H1 (cell line): ENCODE data around the gene MPP4. TPM values are rescaled to one million over a fixed set of nuclear protein-coding genes. Genes with fewer than 3 reads are reported as not detected.
A peak's percentile ranks its signal among the peaks of the same experiment; 100 is the strongest.

Experiments
- CTCF ChIA-PET: fragments of 300-600 bp; sonication (Branson Sonifier 250); formaldehyde crosslinking; loops from one replicate; lab custom pipeline; 2021; ENCODE audit not compliant: partially characterized antibody; lab: Charles Lee
- POLR2A ChIA-PET: fragments of 300-600 bp; sonication (Branson Sonifier 250); formaldehyde crosslinking; loops from one replicate; lab custom pipeline; 2021; ENCODE audit warnings: inconsistent platforms; ENCODE audit not compliant: partially characterized antibody; lab: Charles Lee
- DNase-seq, 2 experiments: peaks; one replicate each; pipeline versions ENCODE4 v3.0.0 to v3.0.0-alpha.2; 2010 to 2022; ENCODE audit warnings: low spot score in 2 of 2, low read depth in 1 of 2, mixed read lengths in 1 of 2
- FAIRE-seq: peaks from 2 replicates; lab custom pipeline; 2011; peaks lifted over from hg19 to GRCh38; lab: Jason Lieb, UNC
- H2AFZ ChIP-seq: 2 replicates; pipeline ENCODE4 v1.8.1; 2012; ENCODE audit warnings: low read length, inconsistent platforms
- H2AK5ac ChIP-seq: 2 replicates; pipeline ENCODE4 v1.6.1; 2013; ENCODE audit warnings: low read depth, low read length
- H2BK120ac ChIP-seq: replicated peaks from 2 replicates; pipeline ENCODE3; 2013; ENCODE audit warnings: low read depth, low read length, inconsistent platforms
- H2BK12ac ChIP-seq: 2 replicates; pipeline ENCODE4 v1.6.1; 2013; ENCODE audit warnings: low read depth, low read length
- H2BK15ac ChIP-seq: 2 replicates; pipeline ENCODE4 v1.6.1; 2013; ENCODE audit warnings: low read length
- H2BK20ac ChIP-seq: 2 replicates; pipeline ENCODE4 v1.6.1; 2013; ENCODE audit warnings: low read length
- H2BK5ac ChIP-seq: 2 replicates; pipeline ENCODE4 v1.6.1; 2013; ENCODE audit warnings: low read depth, low read length
- H3K14ac ChIP-seq: 2 replicates; pipeline ENCODE4 v1.6.1; 2013; ENCODE audit warnings: inconsistent platforms; ENCODE audit not compliant: insufficient read length
- H3K18ac ChIP-seq: 2 replicates; pipeline ENCODE4 v1.6.1; 2013; ENCODE audit warnings: low read length; ENCODE audit errors: extremely low read depth
- H3K23ac ChIP-seq: 2 replicates; pipeline ENCODE4 v1.6.1; 2013; ENCODE audit warnings: inconsistent platforms; ENCODE audit not compliant: insufficient read length
- H3K23me2 ChIP-seq: 2 replicates; pipeline ENCODE4 v1.6.1; 2013; ENCODE audit warnings: low read depth, low read length
- H3K27ac ChIP-seq: 2 replicates; pipeline ENCODE4 v1.6.1; 2011; ENCODE audit warnings: low read depth, low read length, inconsistent platforms
- H3K27me3 ChIP-seq, 4 experiments: replicated peaks in 1 of 4; 1 replicate in 1 of 4; 2 replicates in 3 of 4; pipeline versions ENCODE4 v1.6.1 to v1.8.1; 2011 to 2013; ENCODE audit warnings: low read length in 3 of 4, mild to moderate bottlenecking in 3 of 4, inconsistent platforms in 2 of 4, mixed read lengths in 2 of 4, moderate library complexity in 1 of 4; ENCODE audit not compliant: control insufficient read depth in 3 of 4, insufficient read depth in 3 of 4; ENCODE audit errors: extremely low read depth in 1 of 4
- H3K36me3 ChIP-seq, 4 experiments: 2 replicates each; pipeline versions ENCODE4 v1.6.1 to v1.8.1; 2011 to 2013; ENCODE audit warnings: mild to moderate bottlenecking in 4 of 4, low read length in 3 of 4, moderate library complexity in 2 of 4, control low read depth in 1 of 4, inconsistent platforms in 1 of 4; ENCODE audit not compliant: insufficient read depth in 4 of 4, control insufficient read depth in 2 of 4
- H3K4ac ChIP-seq: replicated peaks from 2 replicates; pipeline ENCODE3; 2013; ENCODE audit warnings: low read length, low read depth, mixed read lengths, inconsistent platforms; ENCODE audit not compliant: insufficient read length
- H3K4me1 ChIP-seq, 4 experiments: replicated peaks in 1 of 4; 1 replicate in 1 of 4; 2 replicates in 3 of 4; pipeline versions ENCODE4 v1.6.1 to v1.8.1; 2011 to 2013; ENCODE audit warnings: low read length in 3 of 4, inconsistent platforms in 2 of 4, mixed read lengths in 1 of 4; ENCODE audit not compliant: insufficient read depth in 4 of 4, control insufficient read depth in 3 of 4
- H3K4me2 ChIP-seq, 2 experiments: 2 replicates each; pipeline versions ENCODE4 v1.6.1 to v1.8.1; 2011 to 2013; ENCODE audit warnings: low read depth in 2 of 2, low read length in 2 of 2, control low read depth in 1 of 2, inconsistent platforms in 1 of 2, mild to moderate bottlenecking in 1 of 2; ENCODE audit not compliant: insufficient read depth in 1 of 2
- H3K4me3 ChIP-seq, 4 experiments: fragments of 200-600, 300-600 bp in 1 of 4; sonication (generic), shearing (Covaris generic), sonication (Bioruptor Twin) in 1 of 4; 2 replicates each; pipeline versions ENCODE4 v1.5.1 to v1.8.1; 2011 to 2016; ENCODE audit warnings: low read length in 4 of 4, low read depth in 3 of 4, control low read depth in 2 of 4, inconsistent platforms in 2 of 4, mild to moderate bottlenecking in 2 of 4, mixed read lengths in 1 of 4, moderate library complexity in 1 of 4; ENCODE audit not compliant: insufficient read depth in 2 of 4; ENCODE audit errors: extremely low read depth in 1 of 4
- H3K56ac ChIP-seq: replicated peaks from 2 replicates; pipeline ENCODE3; 2013; ENCODE audit warnings: low read depth, mild to moderate bottlenecking, mixed read lengths, low read length, inconsistent platforms; ENCODE audit not compliant: insufficient read length
- H3K79me1 ChIP-seq: 2 replicates; pipeline ENCODE4 v1.6.1; 2013; ENCODE audit warnings: low read depth, low read length, control low read depth
- H3K79me2 ChIP-seq, 2 experiments: 2 replicates each; pipeline versions ENCODE4 v1.6.1 to v1.8.1; 2012 to 2013; ENCODE audit warnings: low read length in 2 of 2, mild to moderate bottlenecking in 2 of 2, inconsistent platforms in 1 of 2; ENCODE audit not compliant: insufficient read depth in 2 of 2, control insufficient read depth in 1 of 2
- H3K9ac ChIP-seq, 4 experiments: replicated peaks in 1 of 4; 1 replicate in 1 of 4; 2 replicates in 3 of 4; pipeline versions ENCODE4 v1.6.1 to v1.8.1; 2011 to 2013; ENCODE audit warnings: low read depth in 3 of 4, low read length in 3 of 4, control low read depth in 2 of 4, mild to moderate bottlenecking in 2 of 4, moderate library complexity in 2 of 4, inconsistent platforms in 1 of 4; ENCODE audit errors: extremely low read depth in 1 of 4
- H3K9me3 ChIP-seq, 2 experiments: 2 replicates each; pipeline versions ENCODE4 v1.6.1 to v1.8.1; 2012 to 2013; ENCODE audit warnings: mild to moderate bottlenecking in 2 of 2, moderate library complexity in 2 of 2, control low read depth in 1 of 2, inconsistent platforms in 1 of 2, low read depth in 1 of 2, low read length in 1 of 2, mixed read lengths in 1 of 2; ENCODE audit not compliant: insufficient read depth in 2 of 2
- H4K20me1 ChIP-seq, 2 experiments: replicated peaks in 1 of 2; 2 replicates each; pipeline versions ENCODE3 to v1.8.1; 2011 to 2013; ENCODE audit warnings: inconsistent platforms in 2 of 2, low read length in 2 of 2, mild to moderate bottlenecking in 1 of 2; ENCODE audit not compliant: insufficient read depth in 2 of 2, control insufficient read depth in 1 of 2
- H4K5ac ChIP-seq: 2 replicates; pipeline ENCODE4 v1.6.1; 2013; ENCODE audit warnings: low read length, low read depth, mixed read lengths, inconsistent platforms; ENCODE audit not compliant: insufficient read length
- H4K8ac ChIP-seq: 2 replicates; pipeline ENCODE4 v1.8.0; 2013; ENCODE audit warnings: mild to moderate bottlenecking, moderate library complexity, low read length, inconsistent platforms; ENCODE audit not compliant: insufficient read depth; ENCODE audit errors: extremely low read depth
- H4K91ac ChIP-seq: replicated peaks from 2 replicates; pipeline ENCODE3; 2013; ENCODE audit warnings: low read length, mixed read lengths, inconsistent platforms; ENCODE audit not compliant: insufficient read length
- BRCA1 ChIP-seq: IDR thresholded peaks from 2 replicates; pipeline ENCODE4 v1.6.1; 2012; ENCODE audit warnings: low read depth, low read length, improper control_type of control experiment
- PHF8 ChIP-seq: fragments of 200-600 bp; sonication (generic); conservative IDR thresholded peaks from 2 replicates; pipeline ENCODE4 v1.7.1; 2012; ENCODE audit warnings: low read depth, mild to moderate bottlenecking, inconsistent platforms, low read length, moderate library complexity
- POLR2A ChIP-seq, 2 experiments: IDR thresholded peaks; 1 replicate in 1 of 2; 2 replicates in 1 of 2; pipeline ENCODE4 v1.6.1; 2011; ENCODE audit warnings: low read depth in 2 of 2, low read length in 2 of 2, mild to moderate bottlenecking in 2 of 2; ENCODE audit errors: control extremely low read depth in 1 of 2
- RXRA ChIP-seq: IDR thresholded peaks from 2 replicates; pipeline ENCODE4 v1.6.1; 2011; ENCODE audit warnings: low read depth, mild to moderate bottlenecking, low read length, moderate library complexity; ENCODE audit not compliant: insufficient read depth
- SIRT6 ChIP-seq: IDR thresholded peaks from one replicate; pipeline ENCODE4 v1.7.1; 2012; ENCODE audit warnings: low read length, inconsistent platforms
- SP4 ChIP-seq: IDR thresholded peaks from 2 replicates; pipeline ENCODE4 v1.6.1; 2012; ENCODE audit warnings: low read length, inconsistent platforms
- WGBS, 2 experiments: shearing (Covaris generic) in 1 of 2; methylation state at CpG; one replicate each; pipeline versions ENCODE4 v1.1.6 to v1.1.7; 2013 to 2015; ENCODE audit warnings: low lambda C conversion rate in 2 of 2, mixed read lengths in 2 of 2, inconsistent platforms in 1 of 2, low coverage in 1 of 2, missing lambda C conversion rate in 1 of 2; ENCODE audit not compliant: insufficient replicate concordance in 2 of 2, insufficient coverage in 1 of 2, insufficient read length in 1 of 2; ENCODE audit errors: extremely low coverage in 1 of 2, missing lambda C conversion rate in 1 of 2; 5-methylcytosine and 5-hydroxymethylcytosine counted together
- polyA plus RNA-seq, 7 experiments: library from polyadenylated mRNA; depleted of rRNA in 3 of 7; stranded (reverse) in 5 of 7; unstranded in 2 of 7; fragments of >200 nt in 5 of 7; fragments of 200-250 nt in 2 of 7; gene quantifications; 1 replicate in 5 of 7; 2 replicates in 1 of 7; 4 replicates in 1 of 7; pipeline versions ENCODE4 v1.2.1 to v1.2.3, GENCODE V29; 2011 to 2013; ENCODE audit warnings: missing spikeins in 2 of 7, mixed read lengths in 2 of 7
- total RNA-seq: library from RNA; stranded (reverse); fragmentation: NEBNext Ultra II Directional; extraction: Animal tissue kit (Norgen Biotek cat#: 25700); gene quantifications from 2 replicates; pipeline ENCODE4 v1.2.1, GENCODE V29; 2021
- TF ChIP-seq, protein P1 (sequence below), 3 experiments: IDR thresholded peaks; 1 replicate in 2 of 3; 2 replicates in 1 of 3; pipeline versions ENCODE4 v1.5.1 to v1.6.1; 2011; ENCODE audit warnings: low read length in 3 of 3, mild to moderate bottlenecking in 3 of 3, inconsistent platforms in 2 of 3, low read depth in 1 of 3, moderate library complexity in 1 of 3; ENCODE audit not compliant: insufficient read depth in 1 of 3; ENCODE audit errors: control extremely low read depth in 1 of 3

MPP4 gene
- total and polyA plus RNA-seq, 2 of the 8 experiments (the other 6 are each of a cell fraction or from before 2014, with no cell fraction given): not detected

DNA sequence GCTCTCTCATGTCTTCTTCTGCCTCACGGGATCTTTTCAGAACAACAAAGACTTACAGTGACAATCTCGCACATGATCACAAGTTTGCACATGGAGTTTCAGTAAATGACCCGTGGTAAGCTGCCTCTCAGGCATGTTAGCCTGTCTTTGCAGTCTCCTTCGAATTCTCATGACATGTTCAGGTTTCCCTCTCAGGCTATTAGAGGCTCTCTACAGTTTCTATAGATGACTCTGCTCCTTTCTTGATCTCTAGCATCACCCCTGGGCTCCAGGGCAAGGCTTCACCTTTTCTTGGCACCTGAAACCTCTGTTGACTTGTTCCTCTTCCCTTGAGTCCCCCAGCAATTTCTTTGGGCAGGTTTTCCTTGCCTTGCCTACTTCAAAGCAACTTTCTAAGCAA, 23.0 kb downstream of the MPP4 start:
- CTCF ChIA-PET: no interaction called here
- FAIRE-seq: no peak
- Histone ChIP-seq H2BK5ac (no peak overlapping the region), H3K4me2 (no peak overlapping the region), H3K23ac (no peak overlapping the region), H3K9ac (no peak overlapping the region), H3K4me1 (peaks cover 0 to 6% (median 2%) of the 10 kb centered on the region in 4 experiments; a peak in 3 of 7 replicates), H3K27me3 (no peaks in the 10 kb centered on the region), H3K23me2 (no peaks in the 10 kb centered on the region), H2AFZ (peak overlapping the region; percentile 28), H2BK12ac (no peak overlapping the region), H2BK120ac (no peak overlapping the region), H4K91ac (no peak overlapping the region), H3K79me2 (no peaks in the 10 kb centered on the region), H3K56ac (no peak overlapping the region), H3K79me1 (no peaks in the 10 kb centered on the region), H2BK15ac (no peak overlapping the region), H3K27ac (no peak overlapping the region), H3K4ac (no peak overlapping the region), H4K20me1 (no peaks in the 10 kb centered on the region), H3K9me3 (no peaks in the 10 kb centered on the region), H2BK20ac (no peak overlapping the region), H3K4me3 (no peak overlapping the region), H3K36me3 (no peaks in the 10 kb centered on the region), H2AK5ac (no peak overlapping the region; the same call in 1 of the 2 replicates), H4K5ac (no peak overlapping the region), H3K18ac (no peak overlapping the region), H3K14ac (no peak overlapping the region), H4K8ac (no peak overlapping the region)
- 78% methylated on average over 4 of the region's 4 CpGs; no CpG with 5 or more reads in 1 of the 2 experiments for WGBS, 2 experiments
- TF ChIP-seq SP4: no peak
- TF ChIP-seq RXRA: no peak
- TF ChIP-seq PHF8: no peak
- TF ChIP-seq POLR2A (IDR thresholded peaks at IDR 0.05; ENCODE audit: control extremely low read depth in 1 of 2, low read depth in 2 of 2, low read length in 2 of 2): no peak
- TF ChIP-seq BRCA1: no peak
- TF ChIP-seq, protein P1, sequence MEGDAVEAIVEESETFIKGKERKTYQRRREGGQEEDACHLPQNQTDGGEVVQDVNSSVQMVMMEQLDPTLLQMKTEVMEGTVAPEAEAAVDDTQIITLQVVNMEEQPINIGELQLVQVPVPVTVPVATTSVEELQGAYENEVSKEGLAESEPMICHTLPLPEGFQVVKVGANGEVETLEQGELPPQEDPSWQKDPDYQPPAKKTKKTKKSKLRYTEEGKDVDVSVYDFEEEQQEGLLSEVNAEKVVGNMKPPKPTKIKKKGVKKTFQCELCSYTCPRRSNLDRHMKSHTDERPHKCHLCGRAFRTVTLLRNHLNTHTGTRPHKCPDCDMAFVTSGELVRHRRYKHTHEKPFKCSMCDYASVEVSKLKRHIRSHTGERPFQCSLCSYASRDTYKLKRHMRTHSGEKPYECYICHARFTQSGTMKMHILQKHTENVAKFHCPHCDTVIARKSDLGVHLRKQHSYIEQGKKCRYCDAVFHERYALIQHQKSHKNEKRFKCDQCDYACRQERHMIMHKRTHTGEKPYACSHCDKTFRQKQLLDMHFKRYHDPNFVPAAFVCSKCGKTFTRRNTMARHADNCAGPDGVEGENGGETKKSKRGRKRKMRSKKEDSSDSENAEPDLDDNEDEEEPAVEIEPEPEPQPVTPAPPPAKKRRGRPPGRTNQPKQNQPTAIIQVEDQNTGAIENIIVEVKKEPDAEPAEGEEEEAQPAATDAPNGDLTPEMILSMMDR (IDR thresholded peaks at IDR 0.05; ENCODE audit: control extremely low read depth in 1 of 3, insufficient read depth in 1 of 3, low read depth in 1 of 3, low read length in 3 of 3): no peak
- TF ChIP-seq SIRT6: no peak
- POLR2A ChIA-PET: no interaction called here
- DNase-seq: no peak
